GM21723 (cell line): ENCODE measurements around the gene PICK1.
"Not testable (repeated sequence)": the region's sequence is repeated elsewhere in the genome, so short reads cannot be mapped to it uniquely, and the experiment has no call there.

Experiments
- ATAC-seq: cut with Tn5 transposase; IDR thresholded peaks from one replicate; pipeline ENCODE4 v1.9.1; 2021; ENCODE audit warnings: mild to moderate bottlenecking, moderate library complexity; ENCODE audit not compliant: unreplicated experiment

Gene PICK1

DNA sequence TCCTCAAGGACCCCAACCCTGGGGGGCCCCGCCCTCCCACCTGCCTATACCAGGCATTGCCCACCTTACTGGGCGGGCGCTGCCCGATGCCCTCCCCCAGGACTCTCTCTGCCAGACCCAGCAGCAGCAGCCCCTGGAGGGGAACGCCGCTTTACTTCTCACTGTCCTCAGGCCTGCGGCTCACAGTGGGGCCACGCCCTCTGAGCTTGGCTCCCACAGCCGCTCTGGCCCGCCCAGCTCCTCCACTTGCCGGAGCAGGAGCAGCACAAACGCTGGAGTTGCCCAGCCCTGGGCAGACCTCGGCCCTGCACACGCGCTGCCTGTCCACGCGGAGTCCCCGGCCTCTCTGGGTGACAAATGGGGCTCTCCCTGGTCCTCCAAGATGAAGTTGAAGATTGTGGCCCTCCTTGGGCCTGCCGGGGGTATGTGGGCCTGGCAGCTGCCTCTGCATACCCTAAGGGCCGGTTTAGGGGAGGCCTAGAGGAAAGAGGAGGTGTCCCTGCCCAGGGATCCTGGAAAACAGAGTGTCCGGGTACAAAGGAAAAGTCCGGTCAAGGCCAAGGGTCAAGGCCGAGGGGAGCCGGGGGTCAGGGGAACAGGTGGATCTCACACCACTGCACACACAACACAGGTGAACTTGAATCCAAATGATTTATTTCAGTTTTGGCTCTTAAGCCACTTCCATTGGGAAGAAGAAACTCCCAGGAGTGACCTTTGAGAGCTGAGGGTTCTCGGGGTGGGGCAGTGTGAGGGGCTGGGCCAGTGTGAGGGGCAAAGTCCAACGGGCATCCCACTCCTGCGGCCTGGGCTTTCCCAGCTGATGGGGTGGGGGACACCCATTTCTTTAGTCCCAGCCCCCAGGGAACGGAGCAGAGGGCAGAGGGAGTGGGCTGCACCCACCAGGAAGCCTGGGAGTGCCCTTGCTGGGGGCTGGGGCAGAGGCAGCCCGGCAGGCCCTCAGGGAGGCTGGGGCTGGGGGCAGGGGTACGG, 54.0 kb downstream of the PICK1 start:
- no peak for ATAC-seq

DNA sequence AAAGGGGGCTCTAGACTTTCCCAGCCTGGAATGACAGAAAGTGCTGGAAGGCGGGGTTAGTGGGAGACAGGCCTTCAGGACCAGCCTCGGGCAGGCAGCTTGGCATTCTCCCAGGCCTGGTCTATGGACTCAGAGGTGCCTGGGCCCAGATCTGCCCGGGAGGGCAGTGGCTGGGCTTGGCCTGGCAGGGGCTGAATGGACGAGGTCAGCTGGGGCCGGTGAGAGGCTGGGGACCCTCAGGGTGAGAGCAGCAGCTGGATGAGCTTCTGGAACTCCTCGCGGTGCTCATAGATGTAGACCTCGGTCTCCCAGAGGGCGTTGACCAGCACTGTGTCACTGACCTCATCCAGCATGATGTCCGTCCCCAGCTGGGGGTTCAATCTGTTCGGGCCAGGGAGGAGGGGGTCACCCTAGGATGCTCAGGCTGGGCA, 54.7 kb downstream of the PICK1 start:
- no peak for ATAC-seq

DNA sequence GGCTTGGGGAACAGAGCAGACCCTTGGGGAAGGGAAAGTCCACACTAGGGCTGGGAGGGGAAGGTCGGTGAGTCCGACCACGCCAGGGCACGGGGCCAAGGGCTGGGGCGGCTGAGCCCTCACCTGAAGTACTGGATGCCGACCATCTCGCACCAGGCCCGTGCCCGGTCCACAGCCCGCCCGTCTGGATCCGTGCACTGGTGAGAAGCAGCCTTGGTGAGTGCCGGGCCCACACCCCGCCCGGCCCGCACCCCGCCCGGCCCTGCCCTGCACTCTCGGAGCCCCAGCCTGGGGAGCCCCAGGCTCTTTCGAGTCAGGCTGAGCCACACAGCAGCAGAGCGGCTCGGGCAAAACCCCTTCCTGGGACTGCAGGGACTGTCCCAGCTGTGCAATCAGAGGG, 55.2 kb downstream of the PICK1 start:
- no peak for ATAC-seq

DNA sequence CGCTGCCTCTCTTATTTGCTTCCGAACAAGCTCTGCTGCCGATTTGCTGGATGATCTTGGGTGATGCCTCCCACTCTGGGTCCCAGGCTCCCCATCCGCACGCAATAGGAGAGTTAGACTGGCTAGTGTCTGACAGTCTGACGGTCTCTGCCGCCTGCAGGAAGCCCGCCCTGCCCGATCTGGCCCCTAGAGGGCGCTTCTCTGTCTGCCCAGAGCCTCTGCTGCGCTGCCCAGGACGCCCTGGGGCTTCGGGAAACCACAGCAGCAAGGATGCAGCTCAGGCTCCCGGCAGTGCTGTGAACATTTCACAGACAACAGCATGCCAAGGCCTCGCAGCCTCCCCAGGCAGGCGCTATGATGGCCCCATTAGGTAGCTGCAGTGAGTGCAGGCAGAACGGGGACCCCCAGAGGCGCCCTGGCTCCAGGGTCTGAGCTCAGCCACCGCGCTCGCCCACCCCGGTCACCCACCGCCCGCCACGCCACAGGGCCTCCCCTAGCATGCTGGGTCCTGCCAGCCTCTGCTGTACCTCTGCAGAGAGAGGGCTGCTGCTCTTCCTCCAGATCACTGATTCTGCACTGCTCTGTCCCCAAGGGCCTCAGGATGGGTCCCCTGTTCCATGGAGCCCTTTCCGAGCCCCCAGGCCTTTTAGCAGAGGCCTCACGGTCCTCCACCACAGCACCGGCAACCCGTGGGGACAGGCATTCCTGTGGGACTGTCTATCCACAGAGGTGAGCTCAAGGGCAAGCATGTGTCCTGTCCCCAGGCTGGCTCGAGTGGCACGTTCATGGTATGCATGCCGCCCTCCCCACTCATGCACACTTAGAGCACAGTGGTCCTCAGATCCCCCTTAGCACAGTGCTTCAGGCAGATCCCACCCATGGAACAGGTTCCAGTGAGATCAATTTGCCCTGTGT, 57.5 kb downstream of the PICK1 start:
- ATAC-seq = no peak

DNA sequence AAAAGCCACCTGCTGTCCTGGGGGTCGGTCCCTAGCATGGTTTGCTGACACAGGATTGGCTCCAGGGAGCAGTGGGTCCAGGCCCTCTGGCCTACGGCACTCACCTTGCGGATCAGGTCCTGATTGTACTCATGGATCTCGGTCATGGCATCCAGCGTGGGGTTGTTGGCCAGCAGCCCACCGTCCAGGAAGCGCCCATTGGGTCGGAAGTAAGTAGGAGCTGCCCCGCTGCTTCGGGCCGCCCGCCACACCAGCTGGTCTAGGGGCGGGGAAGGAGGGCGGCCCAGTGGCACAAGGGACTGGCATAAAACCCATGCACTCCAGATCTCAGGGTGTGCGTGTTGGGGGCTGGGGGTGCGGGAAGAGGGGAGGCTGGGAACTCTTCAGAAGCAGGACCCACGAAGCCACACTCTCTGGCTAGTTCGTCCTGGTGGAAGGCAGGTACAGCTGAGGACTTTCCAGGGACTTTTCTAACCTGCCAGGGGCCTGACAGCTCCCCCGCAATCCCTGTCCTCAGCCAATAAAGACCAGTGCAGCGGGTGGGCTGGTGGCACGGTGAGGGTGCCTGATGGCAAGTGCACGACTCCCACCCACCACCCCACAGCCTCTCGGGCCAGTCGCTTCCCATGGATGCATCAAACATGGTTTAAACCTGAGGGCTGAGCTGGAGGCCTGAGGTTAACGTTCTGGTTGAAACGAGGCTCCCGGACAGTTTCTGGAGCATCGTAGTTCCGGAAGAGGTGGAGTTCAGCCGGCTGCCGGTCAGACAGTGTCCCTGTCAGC, 58.4 kb downstream of the PICK1 start:
- no peak for ATAC-seq

DNA sequence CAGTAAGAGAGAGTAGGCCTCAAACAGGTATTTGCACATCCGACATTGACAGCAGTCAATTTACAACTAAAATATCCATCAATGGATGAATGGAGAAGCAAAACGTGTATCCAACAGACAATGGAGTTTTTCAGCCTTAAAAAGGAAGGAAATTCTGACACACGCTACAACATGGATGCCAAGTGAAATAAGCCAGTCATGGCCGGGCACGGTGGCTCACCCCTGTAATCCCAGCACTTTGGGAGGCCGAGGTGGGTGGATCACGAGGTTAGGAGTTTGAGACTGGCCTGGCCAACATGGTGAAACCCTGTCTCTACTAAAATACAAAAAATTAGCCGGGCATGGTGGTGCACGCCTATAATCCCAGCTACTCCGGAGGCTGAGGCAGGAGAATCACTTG, 60.4 kb downstream of the PICK1 start:
- ATAC-seq = not testable (repeated sequence)

DNA sequence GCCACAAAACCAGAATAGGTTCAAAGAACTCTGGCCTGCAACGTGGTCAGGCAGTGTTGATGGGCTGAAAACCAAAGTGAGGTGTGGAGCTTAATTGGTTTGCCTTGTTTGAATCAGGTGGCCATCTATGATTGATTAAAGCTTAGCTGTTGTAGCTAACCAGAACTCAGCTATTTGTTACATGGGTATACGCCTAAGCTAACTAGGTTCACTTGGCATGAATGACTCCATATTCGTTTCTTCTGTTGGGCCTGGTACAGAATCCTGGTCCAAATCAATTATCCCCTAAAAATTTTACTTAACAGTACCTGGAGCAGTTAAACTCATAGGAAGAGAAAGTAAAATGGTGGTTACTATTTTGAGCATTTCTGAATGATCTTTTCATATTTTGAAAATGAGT, 61.0 kb downstream of the PICK1 start:
- ATAC-seq = no peak

DNA sequence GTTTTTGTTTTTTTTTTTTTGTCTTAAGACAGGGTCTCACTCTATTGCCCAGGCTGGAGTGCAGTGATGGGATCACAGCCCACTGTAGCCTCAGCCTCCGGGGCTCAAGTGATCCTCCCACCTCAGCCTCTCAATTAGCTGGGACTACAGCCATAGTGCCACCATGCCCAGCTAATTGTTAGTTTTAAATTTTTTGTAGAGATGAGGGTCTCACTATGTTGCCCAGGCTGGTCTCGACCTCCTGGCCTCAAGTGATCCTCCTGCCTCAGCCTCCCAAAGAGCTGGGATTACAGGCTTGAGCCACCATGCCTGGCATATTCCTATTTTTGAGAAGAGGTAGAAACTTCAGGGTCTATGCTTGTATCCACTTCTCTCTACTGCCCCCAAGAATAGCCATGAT, 61.5 kb downstream of the PICK1 start:
- not testable (repeated sequence) for ATAC-seq

DNA sequence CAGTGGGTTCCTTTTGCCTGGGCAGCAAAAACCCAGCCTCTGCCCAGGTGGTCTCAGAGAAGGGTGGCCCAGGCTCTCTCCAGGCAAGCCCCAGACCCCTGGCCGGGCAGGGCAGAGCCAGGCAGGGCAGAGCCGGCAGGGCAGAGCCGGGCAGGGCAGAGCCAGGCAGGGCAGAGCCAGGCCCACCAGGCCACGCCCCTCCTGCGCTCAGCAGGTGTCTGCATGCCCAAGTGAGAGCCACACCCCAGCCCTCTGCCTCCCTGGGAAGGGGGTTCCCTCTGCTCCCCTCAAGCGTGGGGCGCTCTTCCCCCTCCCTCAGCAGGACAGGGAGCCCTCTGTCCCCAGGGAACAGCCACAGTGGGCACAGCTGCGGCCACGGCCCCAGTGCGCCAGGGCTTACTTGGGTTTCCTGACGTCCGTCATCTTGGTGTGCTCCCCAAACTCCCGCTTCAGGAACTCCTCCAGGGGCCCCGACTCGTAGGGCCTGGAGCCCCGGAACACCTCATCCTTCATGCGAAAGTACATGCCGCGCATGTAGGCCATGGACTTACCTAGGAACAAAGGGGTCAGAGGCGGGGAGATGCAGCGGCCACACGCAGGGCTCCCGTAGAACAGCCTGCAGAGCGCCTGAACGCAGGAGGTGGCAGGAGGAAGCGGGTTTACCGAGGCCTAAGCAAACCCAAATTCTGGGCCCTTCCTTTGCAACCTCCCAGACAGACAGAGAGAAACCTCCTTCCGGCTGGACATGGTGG, 63.3 kb downstream of the PICK1 start:
- ATAC-seq = no peak

DNA sequence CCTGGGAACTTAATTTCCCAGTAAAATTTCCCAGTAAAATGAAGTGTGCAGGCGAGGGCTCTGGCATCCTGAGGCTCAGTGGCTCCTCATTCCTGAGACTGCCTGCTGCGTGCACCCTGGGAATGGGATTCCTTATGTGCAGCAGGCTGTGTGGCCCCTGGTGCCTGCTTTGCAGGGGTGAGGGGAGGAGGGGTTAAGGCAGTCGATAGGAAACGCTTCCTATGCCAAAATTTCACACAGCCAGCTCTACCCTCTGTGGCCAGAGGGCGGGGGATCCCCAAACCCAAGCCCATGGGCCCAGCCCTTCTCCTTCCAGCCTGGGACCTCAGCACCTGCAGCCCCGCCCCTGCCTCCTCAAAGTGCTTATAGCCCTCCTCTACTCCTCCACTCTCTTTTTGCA, 65.4 kb downstream of the PICK1 start:
- no peak for ATAC-seq

DNA sequence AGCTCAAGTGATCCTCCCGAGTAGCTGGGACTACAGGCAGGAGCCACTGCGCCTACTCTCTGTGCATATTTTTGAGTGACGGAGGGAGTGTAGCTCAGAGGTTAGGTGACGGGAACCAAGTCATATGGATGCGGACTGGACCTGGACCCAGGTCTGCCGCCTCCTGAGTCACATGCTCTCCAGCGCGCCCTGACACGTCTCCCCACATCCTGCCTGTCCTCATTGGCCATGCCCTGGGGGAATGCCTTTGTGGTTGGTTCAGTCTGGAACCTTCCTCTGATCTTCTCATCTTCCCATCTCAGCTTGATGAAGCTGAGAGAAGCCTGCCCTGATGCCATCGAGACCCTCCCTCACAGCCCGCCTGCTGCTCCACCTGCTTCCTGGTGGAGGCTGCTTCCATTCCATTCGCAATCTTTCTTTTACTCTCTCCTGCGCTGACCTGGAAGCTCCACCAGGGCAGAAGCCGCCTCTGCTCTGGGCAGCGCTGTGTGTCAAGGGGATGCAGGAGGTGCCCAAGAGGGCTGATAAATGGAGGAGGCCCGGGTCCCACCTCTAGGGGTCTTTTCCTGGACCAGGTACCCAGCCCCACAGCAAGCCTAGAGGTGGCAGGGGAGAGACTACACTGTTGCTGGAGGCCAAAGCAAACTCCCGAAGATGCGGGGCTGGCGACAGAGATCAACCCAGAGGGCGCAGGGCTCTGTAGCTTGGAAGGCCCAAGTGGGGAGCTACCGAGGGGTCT, 67.2 kb downstream of the PICK1 start:
- no peak for ATAC-seq

DNA sequence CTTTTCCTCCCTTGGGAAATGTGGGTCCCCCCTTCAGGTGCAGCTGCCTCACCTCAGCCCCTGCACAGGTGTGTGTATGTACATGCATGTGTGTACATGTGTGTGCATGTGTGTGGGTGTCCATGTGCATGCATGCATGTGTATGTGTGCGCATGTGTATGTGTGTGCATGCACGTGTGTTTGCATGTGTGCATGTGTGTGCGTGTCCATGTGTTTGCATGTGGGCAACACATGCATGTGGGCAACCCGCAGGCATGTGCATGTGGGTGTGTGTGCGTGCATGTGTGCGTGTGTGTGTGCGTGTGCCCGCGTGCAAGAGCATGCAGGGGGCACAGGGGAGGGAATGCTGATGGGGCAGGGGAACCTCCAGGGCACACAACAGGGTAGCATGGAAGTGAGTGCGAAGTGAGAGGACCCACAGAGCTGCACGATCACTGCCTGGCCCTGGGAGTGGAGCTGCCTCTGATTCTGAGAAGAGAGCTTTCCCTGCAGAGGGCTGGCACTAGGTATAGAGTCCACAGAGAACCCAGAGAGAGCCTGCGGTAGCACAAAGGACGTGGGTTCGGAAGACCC, 67.9 kb downstream of the PICK1 start:
- no peak for ATAC-seq
